Liver (tissue), 3 donors: Measurements from ENCODE around the gene SMAP2.

Experiments used
- SP1 ChIP-seq: IDR thresholded peaks from 2 replicates; pipeline ENCODE4 v1.6.1; 2018; ENCODE audit warnings: antibody characterized with exemption, mild to moderate bottlenecking
- TF ChIP-seq, protein P1 (sequence below): fragments of 150-350 bp; IDR thresholded peaks from 2 replicates; pipeline ENCODE4 v1.5.1; 2017; ENCODE audit warnings: improper control_type of control experiment, low read depth, low read length; ENCODE audit not compliant: missing input control
- donor health status: healthy.
- donor health status: healthy.

GRCh38 chr1:40432644-40433390 is 59.3 kb downstream of the SMAP2 start:
- TF ChIP-seq, protein P1, sequence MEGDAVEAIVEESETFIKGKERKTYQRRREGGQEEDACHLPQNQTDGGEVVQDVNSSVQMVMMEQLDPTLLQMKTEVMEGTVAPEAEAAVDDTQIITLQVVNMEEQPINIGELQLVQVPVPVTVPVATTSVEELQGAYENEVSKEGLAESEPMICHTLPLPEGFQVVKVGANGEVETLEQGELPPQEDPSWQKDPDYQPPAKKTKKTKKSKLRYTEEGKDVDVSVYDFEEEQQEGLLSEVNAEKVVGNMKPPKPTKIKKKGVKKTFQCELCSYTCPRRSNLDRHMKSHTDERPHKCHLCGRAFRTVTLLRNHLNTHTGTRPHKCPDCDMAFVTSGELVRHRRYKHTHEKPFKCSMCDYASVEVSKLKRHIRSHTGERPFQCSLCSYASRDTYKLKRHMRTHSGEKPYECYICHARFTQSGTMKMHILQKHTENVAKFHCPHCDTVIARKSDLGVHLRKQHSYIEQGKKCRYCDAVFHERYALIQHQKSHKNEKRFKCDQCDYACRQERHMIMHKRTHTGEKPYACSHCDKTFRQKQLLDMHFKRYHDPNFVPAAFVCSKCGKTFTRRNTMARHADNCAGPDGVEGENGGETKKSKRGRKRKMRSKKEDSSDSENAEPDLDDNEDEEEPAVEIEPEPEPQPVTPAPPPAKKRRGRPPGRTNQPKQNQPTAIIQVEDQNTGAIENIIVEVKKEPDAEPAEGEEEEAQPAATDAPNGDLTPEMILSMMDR, result no peak
- TF ChIP-seq SP1, result no peak
